Measurements from ENCODE around the gene ZNF420. TPM values are rescaled to one million over a fixed set of nuclear protein-coding genes. Genes with fewer than 3 reads are reported as not detected.

The ZNF420 gene
- total RNA-seq, 1 experiment from 2014 or later: not detected

GRCh38 chr19:37172368-37173366, 94.4 kb downstream of the ZNF420 start, which contains the start of gene ZNF585A:
ZNF585A (minus strand) TSS chr19:37172695; CDS start chr19:37169910, 2,785 bp downstream.
- Histone ChIP-seq H3K9me3 (ENCODE audit: control insufficient read depth in 1 of 2, insufficient read depth in 1 of 2, low read depth in 1 of 2, low read length in 2 of 2) (peaks cover under 1 to 10% of the 10 kb centered on the region in 2 experiments; a peak in 3 of 4 replicates), H3K4me3 (replicated peaks in 1 of 2; ENCODE audit: low read depth in 1 of 2, low read length in 2 of 2) (peak within 1 kb of the TSS; percentile 56 to 66), H4K20me1 (ENCODE audit: insufficient read depth) (no peaks in the 10 kb centered on the region), H3K79me2 (ENCODE audit: insufficient read depth, low read length) (no peaks in the 10 kb centered on the region), H3K27ac (ENCODE audit: low read depth, low read length) (no peak within 1 kb of the TSS), H3K4me2 (ENCODE audit: low read length) (peak within 1 kb of the TSS; percentile 72), H3K36me3 (ENCODE audit: control insufficient read depth in 1 of 2, insufficient read depth in 2 of 2, low read length in 2 of 2) (peaks cover 0 to 3% of the 10 kb centered on the region in 2 experiments; a peak in 3 of 4 replicates), H3K4me1 (ENCODE audit: control insufficient read depth in 1 of 2, insufficient read depth in 2 of 2, low read length in 2 of 2) (no peaks in the 10 kb centered on the region), H3K27me3 (ENCODE audit: insufficient read depth, low read length) (no peaks in the 10 kb centered on the region), H3K9me2 (ENCODE audit: insufficient read depth) (no peaks in the 10 kb centered on the region), H2AFZ (ENCODE audit: low read depth, low read length, poor library complexity, severe bottlenecking) (peak within 1 kb of the TSS; percentile 74), H3K9ac (ENCODE audit: low read length) (peak within 1 kb of the TSS; percentile 38)
- RAD21 ChIA-PET (ENCODE audit: low non-redundant PET in 1 of 2, low total read pairs in 2 of 2, uncharacterized antibody in 2 of 2, unreplicated experiment in 2 of 2): no interaction called here
- no TSS peak for BruUV-seq (replicated peaks)
- DNase-seq (ENCODE audit: low read depth, low spot score) (peak; percentile 81), ATAC-seq (peak; percentile 97)
- POLR2A ChIA-PET: interaction anchor here (1.0 kb wide), 1 partner anchor 45 kb away, joined by 3 read pairs; the partner anchor contains the start of gene ZNF383
- TF ChIP-seq JUND (IDR thresholded peaks at IDR 0.05) (no peak), EZH2 (IDR thresholded peaks at IDR 0.05) (no peak), EGR1 (IDR thresholded peaks at IDR 0.05; ENCODE audit: low read depth) (peak; percentile 75), ATF3 (IDR thresholded peaks at IDR 0.05) (no peak), POLR2A (IDR thresholded peaks at IDR 0.05; ENCODE audit: borderline replicate concordance, extremely low read depth, insufficient read depth, insufficient read length) (no peak), TCF7L2 (IDR thresholded peaks at IDR 0.05; ENCODE audit: borderline replicate concordance, extremely low read depth, insufficient read depth, insufficient read length) (no peak), CTCF (IDR thresholded peaks at IDR 0.05 in 2 of 3, conservative IDR thresholded peaks at IDR 0.05 in 1 of 3; ENCODE audit: borderline replicate concordance in 1 of 3, insufficient read depth in 1 of 3, low read depth in 2 of 3, low read length in 2 of 3) (peak in 1 of 3 experiments; percentile 8; a peak in 1 of 6 replicates), CEBPB (IDR thresholded peaks at IDR 0.05; ENCODE audit: low read depth) (no peak), YY1 (IDR thresholded peaks at IDR 0.05; ENCODE audit: extremely low read depth, insufficient replicate concordance, low read depth, low read length) (peak; percentile 99), FOSL1 (IDR thresholded peaks at IDR 0.05; ENCODE audit: low read depth) (no peak), SP1 (IDR thresholded peaks at IDR 0.05; ENCODE audit: low read depth) (no peak), ELF1 (IDR thresholded peaks at IDR 0.05; ENCODE audit: borderline replicate concordance, low read depth) (peak; percentile 51), RAD21 (IDR thresholded peaks at IDR 0.05; ENCODE audit: low read depth) (no peak), MAX (IDR thresholded peaks at IDR 0.05) (no peak), ZFX (IDR thresholded peaks at IDR 0.05) (no peak), CBX3 (IDR thresholded peaks at IDR 0.05; ENCODE audit: low read depth) (peak; percentile 38; the same call in 1 of the 2 replicates), POLR2AphosphoS5 (IDR thresholded peaks at IDR 0.05; ENCODE audit: low read depth, low read length) (peak; percentile 57), SRF (IDR thresholded peaks at IDR 0.05; ENCODE audit: low read depth) (no peak), SIN3A (IDR thresholded peaks at IDR 0.05; ENCODE audit: low read depth) (no peak), ZNF274 (IDR thresholded peaks at IDR 0.05; ENCODE audit: low read depth, low read length) (no peak)
- TF ChIP-seq, protein P1, sequence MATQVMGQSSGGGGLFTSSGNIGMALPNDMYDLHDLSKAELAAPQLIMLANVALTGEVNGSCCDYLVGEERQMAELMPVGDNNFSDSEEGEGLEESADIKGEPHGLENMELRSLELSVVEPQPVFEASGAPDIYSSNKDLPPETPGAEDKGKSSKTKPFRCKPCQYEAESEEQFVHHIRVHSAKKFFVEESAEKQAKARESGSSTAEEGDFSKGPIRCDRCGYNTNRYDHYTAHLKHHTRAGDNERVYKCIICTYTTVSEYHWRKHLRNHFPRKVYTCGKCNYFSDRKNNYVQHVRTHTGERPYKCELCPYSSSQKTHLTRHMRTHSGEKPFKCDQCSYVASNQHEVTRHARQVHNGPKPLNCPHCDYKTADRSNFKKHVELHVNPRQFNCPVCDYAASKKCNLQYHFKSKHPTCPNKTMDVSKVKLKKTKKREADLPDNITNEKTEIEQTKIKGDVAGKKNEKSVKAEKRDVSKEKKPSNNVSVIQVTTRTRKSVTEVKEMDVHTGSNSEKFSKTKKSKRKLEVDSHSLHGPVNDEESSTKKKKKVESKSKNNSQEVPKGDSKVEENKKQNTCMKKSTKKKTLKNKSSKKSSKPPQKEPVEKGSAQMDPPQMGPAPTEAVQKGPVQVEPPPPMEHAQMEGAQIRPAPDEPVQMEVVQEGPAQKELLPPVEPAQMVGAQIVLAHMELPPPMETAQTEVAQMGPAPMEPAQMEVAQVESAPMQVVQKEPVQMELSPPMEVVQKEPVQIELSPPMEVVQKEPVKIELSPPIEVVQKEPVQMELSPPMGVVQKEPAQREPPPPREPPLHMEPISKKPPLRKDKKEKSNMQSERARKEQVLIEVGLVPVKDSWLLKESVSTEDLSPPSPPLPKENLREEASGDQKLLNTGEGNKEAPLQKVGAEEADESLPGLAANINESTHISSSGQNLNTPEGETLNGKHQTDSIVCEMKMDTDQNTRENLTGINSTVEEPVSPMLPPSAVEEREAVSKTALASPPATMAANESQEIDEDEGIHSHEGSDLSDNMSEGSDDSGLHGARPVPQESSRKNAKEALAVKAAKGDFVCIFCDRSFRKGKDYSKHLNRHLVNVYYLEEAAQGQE (IDR thresholded peaks at IDR 0.05; ENCODE audit: low read depth): no peak
- intact Hi-C loops (cut with micrococcal nuclease): loop anchor here (5.0 kb wide), 1 partner anchor 45 kb away; the partner anchor contains the start of gene ZNF383
- CTCF ChIA-PET: no interaction called here
